H1 (cell line): ENCODE data around the gene SLC16A11. TPM values are rescaled to one million over a fixed set of nuclear protein-coding genes. Genes with fewer than 3 reads are reported as not detected.
A peak's percentile ranks its signal among the peaks of the same experiment; 100 is the strongest.

Experiments used
- ATF3 ChIP-seq: IDR thresholded peaks from 2 replicates; pipeline ENCODE4 v1.6.1; 2011; ENCODE audit warnings: low read depth, mild to moderate bottlenecking, low read length; ENCODE audit not compliant: insufficient read depth
- CBX5 ChIP-seq: fragments of 300-800, 300-1000 bp; sonication (generic); IDR thresholded peaks from 2 replicates; pipeline ENCODE4 v1.7.1; 2016; ENCODE audit warnings: antibody characterized with exemption, low read length, low read depth
- CBX8 ChIP-seq: fragments of 300-800, 300-1000 bp; sonication (generic); IDR thresholded peaks from 2 replicates; pipeline ENCODE4 v1.7.1; 2016; ENCODE audit warnings: low read depth, low read length, borderline replicate concordance
- HDAC6 ChIP-seq: IDR thresholded peaks from one replicate; pipeline ENCODE4 v1.7.1; 2012; ENCODE audit warnings: low read depth, mild to moderate bottlenecking, inconsistent platforms, low read length, moderate library complexity
- KDM1A ChIP-seq: fragments of 200-600, 300-600 bp; sonication (generic); IDR thresholded peaks from 2 replicates; pipeline ENCODE4 v1.7.1; 2016; ENCODE audit warnings: mild to moderate bottlenecking, low read length, borderline replicate concordance
- KDM4A ChIP-seq: IDR thresholded peaks from one replicate; pipeline ENCODE4 v1.7.1; 2012; ENCODE audit warnings: low read depth, mild to moderate bottlenecking, moderate library complexity, low read length, inconsistent platforms; ENCODE audit not compliant: severe bottlenecking
- MAFK ChIP-seq: IDR thresholded peaks from 2 replicates; pipeline ENCODE4 v1.6.1; 2012; ENCODE audit warnings: low read depth, mild to moderate bottlenecking, improper control_type of control experiment, low read length
- MAX ChIP-seq: IDR thresholded peaks from 2 replicates; pipeline ENCODE4 v1.6.1; 2012; ENCODE audit warnings: inconsistent platforms
- POLR2AphosphoS5 ChIP-seq: IDR thresholded peaks from 2 replicates; pipeline ENCODE4 v1.6.1; 2011; ENCODE audit warnings: low read depth, low read length
- RAD21 ChIP-seq, 2 experiments: IDR thresholded peaks in 1 of 2; conservative IDR thresholded peaks in 1 of 2; 2 replicates each; pipeline ENCODE4 v1.6.1; 2011; ENCODE audit warnings: low read depth in 2 of 2, low read length in 2 of 2, improper control_type of control experiment in 1 of 2, inconsistent platforms in 1 of 2, mild to moderate bottlenecking in 1 of 2, moderate library complexity in 1 of 2
- RBBP5 ChIP-seq: IDR thresholded peaks from 2 replicates; pipeline ENCODE4 v1.7.1; 2012; ENCODE audit warnings: low read depth, mild to moderate bottlenecking, inconsistent platforms, low read length, moderate library complexity, borderline replicate concordance
- RXRA ChIP-seq: IDR thresholded peaks from 2 replicates; pipeline ENCODE4 v1.6.1; 2011; ENCODE audit warnings: low read depth, mild to moderate bottlenecking, low read length, moderate library complexity; ENCODE audit not compliant: insufficient read depth
- SAP30 ChIP-seq: fragments of 300-600 bp; sonication (generic); IDR thresholded peaks from 2 replicates; pipeline ENCODE4 v1.7.1; 2012; ENCODE audit warnings: low read length, moderate library complexity, mild to moderate bottlenecking, inconsistent platforms; ENCODE audit not compliant: insufficient read depth, insufficient replicate concordance
- SIRT6 ChIP-seq: IDR thresholded peaks from one replicate; pipeline ENCODE4 v1.7.1; 2012; ENCODE audit warnings: low read length, inconsistent platforms
- SP1 ChIP-seq: IDR thresholded peaks from 2 replicates; pipeline ENCODE4 v1.6.1; 2011; ENCODE audit warnings: low read depth, low read length
- SP2 ChIP-seq: IDR thresholded peaks from 2 replicates; pipeline ENCODE4 v1.6.1; 2012; ENCODE audit warnings: mild to moderate bottlenecking, low read length, inconsistent platforms
- TBP ChIP-seq: IDR thresholded peaks from 2 replicates; pipeline ENCODE4 v1.6.1; 2011; ENCODE audit warnings: low read depth, low read length, improper control_type of control experiment
- YY1 ChIP-seq: IDR thresholded peaks from 2 replicates; pipeline ENCODE4 v1.6.1; 2011; ENCODE audit warnings: low read depth, mild to moderate bottlenecking, low read length
- polyA plus RNA-seq, 7 experiments: library from polyadenylated mRNA; depleted of rRNA in 3 of 7; stranded (reverse) in 5 of 7; unstranded in 2 of 7; fragments of >200 nt in 5 of 7; fragments of 200-250 nt in 2 of 7; gene quantifications; 1 replicate in 5 of 7; 2 replicates in 1 of 7; 4 replicates in 1 of 7; pipeline versions ENCODE4 v1.2.1 to v1.2.3, GENCODE V29; 2011 to 2013; ENCODE audit warnings: missing spikeins in 2 of 7, mixed read lengths in 2 of 7
- total RNA-seq: library from RNA; stranded (reverse); fragmentation: NEBNext Ultra II Directional; extraction: Animal tissue kit (Norgen Biotek cat#: 25700); gene quantifications from 2 replicates; pipeline ENCODE4 v1.2.1, GENCODE V29; 2021
- TF ChIP-seq, protein P1 (sequence below): IDR thresholded peaks from 2 replicates; pipeline ENCODE4 v1.6.1; 2012; ENCODE audit warnings: inconsistent platforms
- TF ChIP-seq, protein P2 (sequence below), 3 experiments: IDR thresholded peaks; 1 replicate in 2 of 3; 2 replicates in 1 of 3; pipeline versions ENCODE4 v1.5.1 to v1.6.1; 2011; ENCODE audit warnings: low read length in 3 of 3, mild to moderate bottlenecking in 3 of 3, inconsistent platforms in 2 of 3, low read depth in 1 of 3, moderate library complexity in 1 of 3; ENCODE audit not compliant: insufficient read depth in 1 of 3; ENCODE audit errors: control extremely low read depth in 1 of 3

The SLC16A11 gene
- total and polyA plus RNA-seq, 2 of the 8 experiments (the other 6 are each of a cell fraction or from before 2014, with no cell fraction given): 0.35 to 0.39 TPM

DNA sequence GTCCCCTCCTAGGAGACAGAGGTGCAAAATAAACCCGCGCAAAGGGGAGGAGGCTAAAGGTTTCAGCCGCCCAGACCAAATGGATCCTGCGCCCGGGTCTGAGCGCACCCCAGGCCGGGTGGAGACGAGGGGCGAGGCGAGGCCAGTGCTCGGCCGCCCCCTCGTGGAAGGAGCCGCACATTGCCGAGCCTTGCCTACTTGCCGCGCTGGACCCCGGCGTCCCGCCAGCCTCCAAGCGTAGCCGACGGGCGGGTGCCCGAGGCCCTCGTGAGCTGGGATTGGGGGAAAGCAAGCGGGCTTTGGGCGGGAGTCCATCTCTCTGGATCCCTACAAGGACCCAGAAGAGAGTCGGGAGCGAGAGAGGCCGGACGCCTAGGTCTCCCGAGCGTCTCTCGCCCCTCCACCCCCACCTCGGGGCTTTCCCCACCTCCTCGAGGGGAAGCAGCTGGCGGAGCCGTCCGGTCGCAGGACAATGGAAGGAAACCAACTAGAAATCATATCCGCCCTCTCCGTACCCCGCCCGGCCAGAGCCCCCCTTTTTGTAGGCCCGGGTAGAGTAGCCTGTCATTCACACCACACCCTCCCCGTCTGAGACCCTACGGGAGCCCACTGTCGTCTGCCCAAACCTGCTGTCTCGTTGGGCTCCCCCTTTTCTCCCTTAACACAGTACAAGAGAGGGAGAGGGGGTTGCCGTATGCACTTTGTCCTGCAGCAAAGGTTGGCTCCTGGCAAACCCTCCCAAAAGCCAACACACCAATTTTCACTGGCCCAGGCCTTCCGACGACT, 21.7 kb downstream of the SLC16A11 start (continued):
- TF ChIP-seq TBP (no peak), SAP30 (no peak), CBX5 (no peak), RBBP5 (peak; percentile 53; the same call in 1 of the 2 replicates), SP2 (no peak), MAFK (no peak), SIRT6 (no peak), CBX8 (no peak), ATF3 (no peak), HDAC6 (no peak), MAX (peak; percentile 87), YY1 (no peak), POLR2AphosphoS5 (0 out of 2 replicates have a peak, but pooled peaks have one; percentile 41), SP1 (no peak), RAD21 (IDR thresholded peaks at IDR 0.05 in 1 of 2, conservative IDR thresholded peaks at IDR 0.05 in 1 of 2; ENCODE audit: low read depth in 2 of 2, low read length in 2 of 2) (peak; percentile 77 to 83), KDM1A (no peak), KDM4A (peak; percentile 76), RXRA (no peak)
- TF ChIP-seq, protein P1, sequence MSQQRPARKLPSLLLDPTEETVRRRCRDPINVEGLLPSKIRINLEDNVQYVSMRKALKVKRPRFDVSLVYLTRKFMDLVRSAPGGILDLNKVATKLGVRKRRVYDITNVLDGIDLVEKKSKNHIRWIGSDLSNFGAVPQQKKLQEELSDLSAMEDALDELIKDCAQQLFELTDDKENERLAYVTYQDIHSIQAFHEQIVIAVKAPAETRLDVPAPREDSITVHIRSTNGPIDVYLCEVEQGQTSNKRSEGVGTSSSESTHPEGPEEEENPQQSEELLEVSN: peak; percentile 92
- TF ChIP-seq, protein P2, sequence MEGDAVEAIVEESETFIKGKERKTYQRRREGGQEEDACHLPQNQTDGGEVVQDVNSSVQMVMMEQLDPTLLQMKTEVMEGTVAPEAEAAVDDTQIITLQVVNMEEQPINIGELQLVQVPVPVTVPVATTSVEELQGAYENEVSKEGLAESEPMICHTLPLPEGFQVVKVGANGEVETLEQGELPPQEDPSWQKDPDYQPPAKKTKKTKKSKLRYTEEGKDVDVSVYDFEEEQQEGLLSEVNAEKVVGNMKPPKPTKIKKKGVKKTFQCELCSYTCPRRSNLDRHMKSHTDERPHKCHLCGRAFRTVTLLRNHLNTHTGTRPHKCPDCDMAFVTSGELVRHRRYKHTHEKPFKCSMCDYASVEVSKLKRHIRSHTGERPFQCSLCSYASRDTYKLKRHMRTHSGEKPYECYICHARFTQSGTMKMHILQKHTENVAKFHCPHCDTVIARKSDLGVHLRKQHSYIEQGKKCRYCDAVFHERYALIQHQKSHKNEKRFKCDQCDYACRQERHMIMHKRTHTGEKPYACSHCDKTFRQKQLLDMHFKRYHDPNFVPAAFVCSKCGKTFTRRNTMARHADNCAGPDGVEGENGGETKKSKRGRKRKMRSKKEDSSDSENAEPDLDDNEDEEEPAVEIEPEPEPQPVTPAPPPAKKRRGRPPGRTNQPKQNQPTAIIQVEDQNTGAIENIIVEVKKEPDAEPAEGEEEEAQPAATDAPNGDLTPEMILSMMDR (IDR thresholded peaks at IDR 0.05; ENCODE audit: control extremely low read depth in 1 of 3, insufficient read depth in 1 of 3, low read depth in 1 of 3, low read length in 3 of 3): peak; percentile 88 to 92 (median 89)
